A549 (cell line): Measurements from ENCODE around the gene KCTD18. TPM values are rescaled to one million over a fixed set of nuclear protein-coding genes. Genes with fewer than 3 reads are reported as not detected.

Experiments
- ATAC-seq, 2 experiments: fragments of 200-7000 bp in 1 of 2; fragments of >200 bp in 1 of 2; cut with Nextera tagmentation in 1 of 2; cut with Tn5 transposase in 1 of 2; 3 replicates each; pipeline versions ENCODE4 v1.8.0 to v1.9.1; 2018 to 2020; ENCODE audit warnings: mild to moderate bottlenecking in 1 of 2, moderate library complexity in 1 of 2
- CTCF ChIA-PET: fragments of 300-600 bp; sonication (Branson Sonifier 250); formaldehyde crosslinking; extraction: SDS; loops from one replicate; lab custom pipeline; 2021; ENCODE audit warnings: antibody characterized with exemption, inconsistent platforms; lab: Yijun Ruan, JAX
- POLR2A ChIA-PET: fragments of 350-600 bp; formaldehyde crosslinking; extraction: SDS; loops from one replicate; lab custom pipeline; 2021; ENCODE audit warnings: antibody characterized with exemption, inconsistent platforms; lab: Yijun Ruan, JAX
- DNase-seq, 2 experiments: peaks; one replicate each; pipeline versions ENCODE4 v3.0.0 to v3.0.0-alpha.2; 2011 to 2016; ENCODE audit warnings: low read depth in 1 of 2, low spot score in 1 of 2
- FAIRE-seq: peaks from 2 replicates; lab custom pipeline; 2011; peaks lifted over from hg19 to GRCh38; lab: Jason Lieb, UNC
- H3K27ac ChIP-seq, 2 experiments: fragments of >200 bp; sonication (Bioruptor Twin); formaldehyde crosslinking; 3 replicates each; pipeline ENCODE4 v1.5.1; 2016 to 2017
- H3K4me1 ChIP-seq: fragments of >200 bp; sonication (Bioruptor Twin); formaldehyde crosslinking; 3 replicates; pipeline ENCODE4 v1.6.1; 2016
- H3K4me2 ChIP-seq: fragments of >200 bp; sonication (Bioruptor Twin); formaldehyde crosslinking; 3 replicates; pipeline ENCODE4 v1.6.1; 2016
- H3K4me3 ChIP-seq: fragments of >200 bp; sonication (Bioruptor Twin); formaldehyde crosslinking; 3 replicates; pipeline ENCODE4 v1.5.1; 2016
- H3K9me3 ChIP-seq: fragments of >200 bp; sonication (Bioruptor Twin); formaldehyde crosslinking; 3 replicates; pipeline ENCODE4 v1.6.1; 2016
- BHLHE40 ChIP-seq: IDR thresholded peaks from 2 replicates; pipeline ENCODE4 v1.6.1; 2012; ENCODE audit warnings: low read depth, low read length, inconsistent platforms
- CEBPB ChIP-seq, 2 experiments: fragments of >200 bp in 1 of 2; sonication (Bioruptor Twin) in 1 of 2; formaldehyde crosslinking in 1 of 2; IDR thresholded peaks; 2 replicates each; pipeline ENCODE4 v1.6.1; 2012 to 2016
- CHD4 ChIP-seq: fragments of 200-600 bp; sonication (generic); IDR thresholded peaks from 2 replicates; pipeline ENCODE4 v1.6.1; 2016; ENCODE audit warnings: antibody characterized with exemption, mild to moderate bottlenecking, borderline replicate concordance
- EHF ChIP-seq: fragments of 250-450 bp; sonication (Bioruptor Pico); IDR thresholded peaks from 2 replicates; pipeline ENCODE4 v1.5.0; 2020; ENCODE audit warnings: mild to moderate bottlenecking
- EHMT2 ChIP-seq: fragments of 200-600 bp; sonication (generic); IDR thresholded peaks from 2 replicates; pipeline ENCODE4 v1.6.1; 2016; ENCODE audit warnings: antibody characterized with exemption, low read depth, mild to moderate bottlenecking, moderate library complexity
- FOXS1 ChIP-seq: fragments of 250-450 bp; sonication (Bioruptor Pico); IDR thresholded peaks from 2 replicates; pipeline ENCODE4 v1.5.0; 2020; ENCODE audit warnings: mild to moderate bottlenecking, moderate library complexity
- HEYL ChIP-seq: fragments of 250-450 bp; sonication (Bioruptor Pico); IDR thresholded peaks from 2 replicates; pipeline ENCODE4 v1.8.0; 2021; ENCODE audit warnings: mild to moderate bottlenecking, moderate library complexity
- HOXB5 ChIP-seq: fragments of 250-450 bp; sonication (Bioruptor Pico); IDR thresholded peaks from 2 replicates; pipeline ENCODE4 v1.5.0; 2020; ENCODE audit warnings: mild to moderate bottlenecking, moderate library complexity
- JUN ChIP-seq, 2 experiments: fragments of >200 bp; sonication (Bioruptor Twin); formaldehyde crosslinking; IDR thresholded peaks; 2 replicates in 1 of 2; 3 replicates in 1 of 2; pipeline ENCODE4 v1.6.1; 2016 to 2017
- KDM1A ChIP-seq: fragments of 200-600 bp; sonication (generic); IDR thresholded peaks from 2 replicates; pipeline ENCODE4 v1.6.1; 2016; ENCODE audit warnings: low read depth, mild to moderate bottlenecking
- KDM5A ChIP-seq: fragments of 200-600 bp; sonication (generic); IDR thresholded peaks from 2 replicates; pipeline ENCODE4 v1.6.1; 2016; ENCODE audit warnings: antibody characterized with exemption, mild to moderate bottlenecking
- MAFK ChIP-seq: fragments of 450-650 bp; IDR thresholded peaks from 2 replicates; pipeline ENCODE4 v1.6.1; 2014; ENCODE audit not compliant: partially characterized antibody
- NPAS2 ChIP-seq: fragments of 250-450 bp; sonication (Bioruptor Pico); IDR thresholded peaks from 2 replicates; pipeline ENCODE4 v1.8.0; 2022; ENCODE audit warnings: mild to moderate bottlenecking, moderate library complexity, borderline replicate concordance
- PHF8 ChIP-seq: fragments of 200-600 bp; sonication (generic); IDR thresholded peaks from 2 replicates; pipeline ENCODE4 v1.6.1; 2016; ENCODE audit warnings: low read depth, mild to moderate bottlenecking, antibody characterized with exemption, moderate library complexity, borderline replicate concordance
- POLR2A ChIP-seq: IDR thresholded peaks from 2 replicates; pipeline ENCODE4 v1.6.1; 2012; ENCODE audit warnings: mild to moderate bottlenecking, low read length
- POLR2AphosphoS2 ChIP-seq: conservative IDR thresholded peaks from 2 replicates; pipeline ENCODE4 v1.6.1; 2012; ENCODE audit warnings: low read length, improper control_type of control experiment, inconsistent platforms
- RCOR1 ChIP-seq: fragments of 150-350 bp; IDR thresholded peaks from 2 replicates; pipeline ENCODE4 v1.6.1; 2014; ENCODE audit warnings: antibody characterized with exemption, low read length, low read depth
- SMC3 ChIP-seq: fragments of >200 bp; sonication (Bioruptor Twin); formaldehyde crosslinking; IDR thresholded peaks from 3 replicates; pipeline ENCODE4 v1.6.1; 2018; ENCODE audit warnings: inconsistent platforms
- ZFP36 ChIP-seq: fragments of 450-650 bp; IDR thresholded peaks from 2 replicates; pipeline ENCODE4 v1.6.1; 2014; ENCODE audit warnings: borderline replicate concordance; ENCODE audit not compliant: partially characterized antibody
- ZNF302 ChIP-seq: fragments of 250-450 bp; sonication (Bioruptor Pico); IDR thresholded peaks from 2 replicates; pipeline ENCODE4 v1.9.0; 2021; ENCODE audit warnings: inconsistent platforms, mild to moderate bottlenecking, moderate library complexity
- ZSCAN20 ChIP-seq: fragments of 250-450 bp; sonication (Bioruptor Pico); IDR thresholded peaks from 2 replicates; pipeline ENCODE4 v1.8.0; 2022; ENCODE audit warnings: mild to moderate bottlenecking, moderate library complexity
- WGBS: methylation state at CpG from one replicate; pipeline ENCODE4 v1.1.6; 2017; ENCODE audit errors: missing lambda C conversion rate; 5-methylcytosine and 5-hydroxymethylcytosine counted together
- polyA plus RNA-seq, 4 experiments: library from polyadenylated mRNA; depleted of rRNA in 3 of 4; stranded (reverse); fragments of >200 nt; fragmentation: RNase III in 1 of 4; extraction: RNeasy Plus Mini Kit Qiagen cat#74134 plus additional on column Dnase treatment in 1 of 4; gene quantifications; 2 replicates in 3 of 4; 3 replicates in 1 of 4; pipeline ENCODE4 v1.2.3, GENCODE V29; 2011 to 2017
- TF ChIP-seq, protein P1 (sequence below): fragments of 150-350 bp; IDR thresholded peaks from 2 replicates; pipeline ENCODE4 v1.6.1; 2014; ENCODE audit warnings: low read depth, mild to moderate bottlenecking, low read length
- TF ChIP-seq, protein P2 (sequence below): IDR thresholded peaks from 2 replicates; pipeline ENCODE4 v1.6.1; 2012; ENCODE audit warnings: low read depth, borderline replicate concordance

KCTD18 gene
- polyA plus RNA-seq, 2 of the 4 experiments (the other 2 are of a cell fraction) = 12.2 to 21.3 TPM

DNA sequence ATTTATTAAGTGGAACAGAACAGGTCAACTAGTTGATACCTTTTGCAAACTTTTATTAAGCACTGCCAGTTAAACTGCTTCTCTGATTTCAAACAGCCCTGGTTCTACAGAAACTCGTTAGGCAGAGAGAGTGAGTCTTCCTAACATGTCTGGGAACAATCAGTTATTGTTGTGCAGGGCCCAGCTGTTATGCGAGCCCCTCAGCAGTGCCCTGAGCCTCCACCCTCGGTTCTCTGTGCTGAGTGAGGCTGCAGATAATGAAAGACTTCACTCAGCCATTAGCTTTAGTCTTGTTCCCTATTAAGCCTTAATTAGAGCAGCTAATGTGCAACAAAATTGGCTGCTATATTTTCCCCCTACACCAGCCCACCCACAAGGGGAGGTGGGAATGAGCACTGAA is 39.6 kb downstream of the KCTD18 start (continued):
- TF ChIP-seq, protein P1, sequence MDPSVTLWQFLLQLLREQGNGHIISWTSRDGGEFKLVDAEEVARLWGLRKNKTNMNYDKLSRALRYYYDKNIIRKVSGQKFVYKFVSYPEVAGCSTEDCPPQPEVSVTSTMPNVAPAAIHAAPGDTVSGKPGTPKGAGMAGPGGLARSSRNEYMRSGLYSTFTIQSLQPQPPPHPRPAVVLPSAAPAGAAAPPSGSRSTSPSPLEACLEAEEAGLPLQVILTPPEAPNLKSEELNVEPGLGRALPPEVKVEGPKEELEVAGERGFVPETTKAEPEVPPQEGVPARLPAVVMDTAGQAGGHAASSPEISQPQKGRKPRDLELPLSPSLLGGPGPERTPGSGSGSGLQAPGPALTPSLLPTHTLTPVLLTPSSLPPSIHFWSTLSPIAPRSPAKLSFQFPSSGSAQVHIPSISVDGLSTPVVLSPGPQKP = no peak
- TF ChIP-seq HOXB5 (CRISPR knock-in tag) = no peak
- no peak for TF ChIP-seq CEBPB (IDR thresholded peaks at IDR 0.05)
- TF ChIP-seq JUN (IDR thresholded peaks at IDR 0.05) = no peak
- TF ChIP-seq HEYL (CRISPR knock-in tag) = no peak

DNA sequence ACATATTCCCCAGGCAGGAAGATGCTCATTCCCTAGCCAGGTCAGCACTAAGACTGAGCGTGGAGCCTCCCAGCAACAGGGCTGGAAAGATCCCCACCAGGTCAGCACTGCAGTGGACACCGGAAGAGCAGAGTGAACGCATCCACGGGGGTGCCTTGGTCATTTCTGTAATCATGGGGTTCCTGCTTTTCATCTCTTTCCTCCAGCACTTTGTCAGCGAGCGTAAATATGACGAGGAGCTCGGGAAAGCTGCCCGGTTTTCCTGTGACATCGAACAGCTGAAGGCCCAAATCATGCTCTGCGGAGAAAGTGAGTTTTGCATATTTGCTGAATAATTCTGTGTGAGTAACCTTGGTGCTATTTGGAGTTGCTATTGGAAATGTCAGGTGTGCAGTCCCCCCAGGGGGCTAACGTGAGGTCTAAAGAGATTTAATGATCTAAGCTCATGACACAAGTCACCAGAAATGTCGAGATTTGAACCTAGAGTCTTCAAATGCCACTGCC is 40.1 kb downstream of the KCTD18 start:
- FAIRE-seq (no peak), DNase-seq (no peak), ATAC-seq (no peak)
- Histone ChIP-seq H3K27ac (peak overlapping the region in 1 of 2 experiments; percentile 13; a peak in 2 of 6 replicates), H3K9me3 (no peaks in the 10 kb centered on the region), H3K4me3 (no peak overlapping the region), H3K4me1 (no peaks in the 10 kb centered on the region), H3K4me2 (no peak overlapping the region)
- POLR2A ChIA-PET = no interaction called here
- CTCF ChIA-PET = interaction anchor here (0.5 to 6.4 kb wide), 9 partner anchors 13 to 500 kb away, joined by 3 to 76 read pairs (median 17); no protein-coding TSS in a partner anchor
- TF ChIP-seq POLR2A (no peak), BHLHE40 (no peak), FOXS1 (CRISPR knock-in tag) (no peak), SMC3 (no peak), NPAS2 (CRISPR knock-in tag) (no peak), POLR2AphosphoS2 (no peak), EHMT2 (no peak), RCOR1 (no peak), KDM5A (no peak), MAFK (no peak), EHF (CRISPR knock-in tag) (no peak)
- TF ChIP-seq, protein P2, sequence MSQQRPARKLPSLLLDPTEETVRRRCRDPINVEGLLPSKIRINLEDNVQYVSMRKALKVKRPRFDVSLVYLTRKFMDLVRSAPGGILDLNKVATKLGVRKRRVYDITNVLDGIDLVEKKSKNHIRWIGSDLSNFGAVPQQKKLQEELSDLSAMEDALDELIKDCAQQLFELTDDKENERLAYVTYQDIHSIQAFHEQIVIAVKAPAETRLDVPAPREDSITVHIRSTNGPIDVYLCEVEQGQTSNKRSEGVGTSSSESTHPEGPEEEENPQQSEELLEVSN = no peak
- 92% methylated on average over 13 of the region's 13 CpGs for WGBS

DNA sequence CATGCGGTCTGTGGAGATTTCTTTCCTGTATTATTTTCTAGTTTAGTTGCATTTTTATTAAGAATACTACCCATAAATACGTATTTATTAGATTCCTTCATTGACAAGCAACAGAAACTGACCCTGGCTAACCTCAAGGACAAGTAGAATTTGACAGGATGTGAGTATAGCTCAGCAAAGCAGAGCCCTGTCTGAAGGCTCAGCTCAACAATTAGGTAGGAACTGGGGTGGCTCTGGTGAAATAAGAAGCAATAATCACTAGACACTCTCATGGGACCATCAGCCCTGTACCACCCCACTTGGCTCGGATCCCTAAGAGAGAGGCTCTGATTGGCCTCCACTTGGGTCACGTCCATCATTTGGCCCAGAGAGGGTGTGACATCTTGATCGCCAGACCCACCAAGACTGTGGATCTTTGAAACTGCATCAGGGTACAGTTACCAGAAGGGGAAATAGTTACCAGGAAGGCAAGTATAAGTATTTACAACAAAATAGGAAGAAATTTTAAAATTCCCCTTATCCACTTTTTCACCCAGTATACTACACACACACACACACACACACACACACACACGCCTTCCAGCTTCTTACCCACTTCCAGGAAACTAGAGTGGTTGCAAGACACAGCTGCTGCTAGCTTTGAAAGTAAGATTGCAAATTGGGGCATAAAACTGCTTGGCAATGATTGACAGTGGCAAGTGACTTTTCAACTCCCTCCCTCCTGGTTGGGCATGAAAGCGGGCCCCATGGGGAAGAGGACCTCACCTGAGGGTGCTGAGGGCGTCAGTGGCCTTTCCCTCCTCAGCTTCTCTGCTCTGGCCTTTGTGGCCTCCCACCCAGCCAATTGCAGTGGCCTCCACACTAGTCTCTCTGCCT is 41.8 kb downstream of the KCTD18 start:
- Histone ChIP-seq H3K4me1 (no peaks in the 10 kb centered on the region), H3K9me3 (no peaks in the 10 kb centered on the region), H3K27ac (peak overlapping the region in 1 of 2 experiments; percentile 33; a peak in 1 of 6 replicates), H3K4me2 (no peak overlapping the region), H3K4me3 (no peak overlapping the region)
- ATAC-seq (no peak), FAIRE-seq (no peak), DNase-seq (no peak)
- ChIA-PET POLR2A (no interaction called here), CTCF (interaction anchor here (0.9 to 2.1 kb wide), 6 partner anchors 10 to 495 kb away, joined by 3 to 9 read pairs (median 4); no protein-coding TSS in a partner anchor)
- 81% methylated on average over 8 of the region's 8 CpGs for WGBS
- no peak for TF ChIP-seq CHD4
- TF ChIP-seq ZFP36 = no peak
- TF ChIP-seq PHF8 = no peak
- TF ChIP-seq ZNF302 (CRISPR knock-in tag) = no peak
- TF ChIP-seq SMC3 = no peak
- TF ChIP-seq POLR2AphosphoS2 = no peak
- TF ChIP-seq ZSCAN20 (CRISPR knock-in tag) = no peak
- no peak for TF ChIP-seq KDM1A
- TF ChIP-seq, protein P1 = no peak
- TF ChIP-seq, protein P2 = no peak
